Fibroblast of skin of left quadriceps (primary cell): ENCODE measurements around the gene HEPACAM.

ENCODE experiments used
- DNase-seq, 2 experiments: peaks; one replicate each; pipeline ENCODE4 v3.0.0-alpha.2; 2013; ENCODE audit warnings: low read depth in 2 of 2

Gene HEPACAM

DNA sequence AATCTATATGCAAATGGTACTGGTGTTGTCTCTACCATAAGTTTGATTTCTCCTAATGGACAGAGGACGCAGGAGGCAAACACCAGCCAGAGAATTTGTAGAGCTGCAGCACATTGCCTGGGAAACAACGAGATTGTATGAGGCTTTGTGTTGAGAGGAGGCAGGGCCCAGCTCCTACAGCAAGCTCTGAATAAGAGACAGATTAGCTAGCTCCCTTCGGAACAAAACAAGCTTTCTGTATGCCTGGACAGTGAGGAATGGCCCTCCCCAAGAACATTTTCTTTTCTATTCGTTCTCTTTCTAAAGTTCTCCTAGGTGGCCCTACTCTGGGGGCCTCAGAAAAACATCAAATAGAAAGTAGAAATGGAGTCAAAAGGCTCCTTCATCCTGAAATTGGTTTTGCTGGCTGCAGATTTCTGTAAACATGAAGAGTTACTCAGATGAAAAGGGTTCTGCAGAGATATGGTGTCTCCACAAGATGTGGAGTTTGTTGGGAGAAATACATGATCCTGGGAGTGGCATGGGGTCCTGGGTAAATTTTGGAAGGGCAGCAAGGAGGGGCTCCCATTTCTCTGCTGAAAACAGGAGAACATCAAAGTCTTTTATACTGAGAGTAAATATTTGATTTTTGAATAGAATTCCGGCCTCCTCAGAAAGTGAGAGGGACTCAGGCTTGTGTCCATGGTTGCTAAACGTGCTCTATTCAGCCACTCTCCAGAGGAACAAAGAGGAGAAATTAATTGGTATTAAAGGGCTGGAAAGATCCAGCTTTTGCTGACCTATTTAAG is 6.8 kb upstream of the HEPACAM start:
- no peak for DNase-seq

DNA sequence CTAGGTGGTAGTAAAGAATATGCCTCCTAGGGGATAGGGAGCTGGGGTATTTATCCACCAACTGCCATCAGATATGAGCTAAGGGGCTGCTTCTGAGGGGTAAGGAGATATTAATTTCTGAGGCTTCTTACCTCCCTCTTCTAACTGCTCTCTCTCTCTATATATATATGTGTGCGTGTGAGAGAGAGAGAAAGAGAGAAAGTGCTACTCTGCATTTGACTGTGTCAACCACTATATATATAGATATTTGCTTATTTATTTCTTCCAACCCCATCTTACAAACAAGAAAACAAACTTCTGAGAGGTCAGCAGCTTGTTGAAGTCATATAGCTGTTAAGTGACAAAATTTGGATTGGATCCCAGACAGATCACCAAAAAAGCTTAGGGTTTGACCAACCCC is 5.9 kb upstream of the HEPACAM start:
- DNase-seq, result no peak

DNA sequence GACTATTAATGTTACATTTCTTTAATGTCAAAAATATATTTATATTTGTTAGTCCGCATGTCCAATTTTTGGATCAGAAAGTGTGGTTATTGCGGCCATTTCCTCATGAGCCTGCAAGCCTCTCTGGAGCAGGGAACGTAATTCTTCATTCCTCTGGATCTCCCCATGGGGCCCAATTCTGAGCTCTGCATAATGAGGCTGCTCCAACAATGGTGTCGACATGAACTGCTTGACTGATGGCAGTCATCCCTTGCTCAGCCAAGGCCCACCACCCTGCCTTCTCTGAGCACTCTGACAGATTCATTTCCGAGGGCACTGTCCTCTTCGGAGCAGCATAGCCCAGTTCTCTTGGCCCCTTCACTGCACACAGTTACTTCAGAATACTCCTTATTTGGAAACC is 3.1 kb upstream of the HEPACAM start:
- no peak for DNase-seq

DNA sequence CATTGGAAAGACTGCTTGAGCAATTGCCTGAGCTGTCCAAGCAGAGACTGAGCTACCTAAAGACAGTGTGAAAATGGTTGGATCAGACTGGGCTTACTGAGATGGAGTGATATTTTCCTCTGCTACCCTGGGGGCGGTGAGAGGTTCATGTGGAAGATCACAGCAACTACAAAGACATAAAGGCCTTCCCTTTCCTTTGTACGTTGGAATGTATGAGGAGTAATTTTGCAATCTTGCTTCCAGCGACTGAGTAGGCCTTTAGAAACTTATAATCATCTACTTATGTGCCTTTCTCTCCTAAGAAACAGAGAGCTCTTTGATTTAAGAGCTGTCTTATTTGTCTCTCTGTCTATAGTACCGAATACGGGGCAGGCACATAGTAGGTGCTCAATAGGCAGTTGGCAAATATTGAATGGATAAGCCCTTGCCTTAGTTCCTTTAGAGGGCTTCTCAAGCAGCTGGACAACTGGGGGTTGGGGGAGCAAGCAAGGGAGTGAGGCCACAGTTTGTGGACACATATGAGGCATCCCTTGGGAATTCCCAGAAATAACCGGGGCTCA is 2.4 kb upstream of the HEPACAM start:
- DNase-seq, result no peak

DNA sequence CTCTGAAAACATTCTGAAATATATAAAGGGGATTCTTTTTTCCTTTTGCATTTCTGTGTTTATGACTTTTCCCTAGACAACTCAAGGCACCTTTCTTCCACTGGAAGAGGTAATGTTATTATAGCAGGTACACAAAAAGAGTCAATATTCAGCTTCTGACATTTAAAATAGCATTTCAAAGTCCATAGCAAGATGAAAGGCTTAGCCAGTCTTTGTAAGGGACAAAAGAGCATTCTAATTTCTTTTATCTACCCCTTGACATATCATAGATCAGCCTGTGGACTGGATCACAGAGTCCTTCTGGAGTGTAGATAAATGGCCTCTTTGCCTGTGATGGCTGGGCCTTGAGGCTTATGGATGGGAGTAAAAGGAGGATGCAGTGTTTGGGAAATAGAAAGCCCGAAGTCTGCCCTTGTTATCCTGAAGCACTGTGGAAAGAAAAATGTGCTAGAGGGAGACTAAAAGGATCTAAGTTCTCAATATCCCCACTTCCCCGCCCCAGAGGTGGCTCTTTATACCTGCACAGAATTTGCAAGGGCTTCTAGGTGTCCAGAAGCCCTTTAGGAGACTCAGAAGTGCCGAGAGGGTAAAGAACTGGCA is 1.6 kb upstream of the HEPACAM start:
- no peak for DNase-seq

DNA sequence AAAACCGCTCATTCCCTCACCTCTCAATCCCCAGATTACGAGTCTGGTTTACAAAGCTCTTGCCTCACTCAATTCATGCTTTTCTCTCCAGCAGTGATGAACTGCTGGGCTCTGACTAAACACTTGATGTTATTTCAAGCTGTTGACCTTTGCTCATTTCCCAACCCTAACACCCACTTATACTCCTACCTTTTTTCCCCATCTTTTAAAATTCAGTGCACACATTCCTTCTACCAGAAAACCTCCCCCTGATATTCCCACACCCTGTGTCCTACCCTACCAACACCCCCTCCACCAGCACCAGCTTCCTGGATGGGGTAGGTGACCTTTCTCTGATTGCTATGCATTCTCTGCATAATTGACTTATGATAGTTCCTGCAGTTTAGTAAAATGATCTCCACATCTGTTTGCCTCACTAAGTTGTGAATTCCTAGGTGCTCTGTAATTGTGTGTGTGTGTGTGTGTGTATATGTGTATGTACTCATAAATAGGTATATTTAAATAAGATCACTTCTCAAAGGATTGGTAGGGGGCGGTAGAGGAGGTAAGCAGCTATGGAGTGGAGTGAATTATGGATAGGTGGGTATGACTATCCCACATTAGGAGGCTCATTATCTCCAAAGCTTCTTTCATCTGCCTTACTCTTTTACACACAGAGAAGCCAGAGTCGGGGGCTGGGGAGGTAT is 842 bp downstream of the HEPACAM start:
- DNase-seq, result peak; percentile 49 to 54

DNA sequence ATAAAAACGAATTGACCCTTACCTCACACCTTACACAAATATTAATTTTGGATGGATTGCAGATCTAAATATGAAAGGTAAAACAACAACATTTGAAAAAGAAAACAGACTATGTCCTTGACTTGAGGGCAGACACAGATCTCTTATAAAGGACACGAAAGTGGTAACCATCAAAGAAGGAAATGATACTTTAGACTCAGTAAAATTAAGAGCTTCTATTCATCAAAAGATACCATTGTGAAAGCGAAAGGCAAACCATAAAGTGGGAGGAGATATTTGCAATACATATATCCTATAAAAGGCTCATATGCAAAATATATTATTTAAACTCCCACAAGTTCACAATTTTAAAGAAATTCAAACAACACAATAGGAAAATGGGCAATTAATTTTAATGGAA is 5.0 kb downstream of the HEPACAM start:
- no peak for DNase-seq

DNA sequence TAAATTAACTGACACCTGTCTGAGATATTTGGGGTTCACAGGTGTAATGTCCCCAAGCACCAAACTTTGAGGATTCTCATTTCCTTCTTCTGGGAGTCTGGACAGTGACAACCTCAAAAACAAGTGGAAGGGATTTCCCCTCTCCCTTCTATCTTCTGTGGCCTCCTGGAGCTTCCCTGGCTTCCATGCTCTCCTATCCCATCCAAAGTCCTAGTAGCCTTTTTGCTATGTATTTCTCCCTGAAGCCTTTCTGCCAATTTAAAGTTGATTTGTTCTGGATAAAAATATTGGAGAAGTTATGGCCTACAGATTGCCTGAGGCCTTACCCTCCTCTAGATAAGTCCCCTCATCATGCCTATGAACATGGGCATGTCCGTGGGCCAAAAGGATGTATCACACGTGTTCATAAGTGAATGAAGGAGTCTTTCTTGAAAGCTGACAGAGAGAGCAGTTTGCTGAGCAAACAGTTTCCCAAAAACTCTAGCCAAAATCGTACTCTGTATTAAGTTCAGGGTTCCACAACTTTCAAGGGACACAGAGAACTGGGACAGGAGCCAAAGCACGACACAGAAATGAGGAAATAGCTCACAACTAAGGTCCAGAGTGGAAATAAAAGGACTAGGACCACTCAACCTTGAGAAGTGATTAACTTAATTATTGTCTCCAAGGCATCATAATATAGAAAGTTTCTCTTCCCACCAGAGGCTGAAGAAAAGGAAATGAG is 6.7 kb downstream of the HEPACAM start:
- no peak for DNase-seq

DNA sequence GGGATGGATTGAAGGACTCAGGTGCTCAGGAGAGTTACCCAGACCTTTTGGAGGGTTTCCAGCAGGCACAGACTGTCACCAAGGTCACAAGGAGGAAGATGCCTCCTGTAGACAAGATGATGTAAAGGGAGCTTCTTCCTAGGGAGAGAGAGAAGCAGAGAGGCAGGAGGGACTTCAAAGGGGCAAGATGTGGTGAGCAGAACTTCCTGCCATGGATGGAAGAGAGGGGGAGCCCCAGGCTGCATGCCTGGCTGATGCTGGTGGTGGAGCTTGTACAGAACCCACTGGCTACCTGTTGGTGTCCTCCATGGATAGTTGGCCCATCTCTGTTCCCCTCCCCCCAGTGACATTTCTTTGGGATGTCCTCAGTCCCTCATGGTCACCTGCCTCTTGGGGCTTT is 12.6 kb downstream of the HEPACAM start:
- no peak for DNase-seq

DNA sequence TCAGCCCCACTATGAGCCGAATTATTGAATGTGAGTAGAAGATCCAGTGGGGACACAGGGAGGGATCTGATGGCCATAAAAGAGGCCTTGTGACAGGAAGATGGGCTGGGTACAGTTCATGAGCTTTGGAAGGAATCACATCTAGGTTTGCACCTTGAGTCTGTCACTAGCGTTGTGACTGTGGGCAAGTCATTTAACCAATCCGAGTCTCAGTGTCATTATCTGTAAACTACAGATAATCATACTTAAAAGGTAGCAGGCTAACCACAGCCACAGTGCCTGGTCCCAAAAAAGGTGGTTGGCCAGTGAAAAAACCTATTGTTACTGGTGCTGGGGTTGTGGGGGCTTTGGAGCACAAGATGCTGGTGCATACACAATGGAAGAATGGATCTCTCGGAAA is 13.0 kb downstream of the HEPACAM start:
- no peak for DNase-seq

DNA sequence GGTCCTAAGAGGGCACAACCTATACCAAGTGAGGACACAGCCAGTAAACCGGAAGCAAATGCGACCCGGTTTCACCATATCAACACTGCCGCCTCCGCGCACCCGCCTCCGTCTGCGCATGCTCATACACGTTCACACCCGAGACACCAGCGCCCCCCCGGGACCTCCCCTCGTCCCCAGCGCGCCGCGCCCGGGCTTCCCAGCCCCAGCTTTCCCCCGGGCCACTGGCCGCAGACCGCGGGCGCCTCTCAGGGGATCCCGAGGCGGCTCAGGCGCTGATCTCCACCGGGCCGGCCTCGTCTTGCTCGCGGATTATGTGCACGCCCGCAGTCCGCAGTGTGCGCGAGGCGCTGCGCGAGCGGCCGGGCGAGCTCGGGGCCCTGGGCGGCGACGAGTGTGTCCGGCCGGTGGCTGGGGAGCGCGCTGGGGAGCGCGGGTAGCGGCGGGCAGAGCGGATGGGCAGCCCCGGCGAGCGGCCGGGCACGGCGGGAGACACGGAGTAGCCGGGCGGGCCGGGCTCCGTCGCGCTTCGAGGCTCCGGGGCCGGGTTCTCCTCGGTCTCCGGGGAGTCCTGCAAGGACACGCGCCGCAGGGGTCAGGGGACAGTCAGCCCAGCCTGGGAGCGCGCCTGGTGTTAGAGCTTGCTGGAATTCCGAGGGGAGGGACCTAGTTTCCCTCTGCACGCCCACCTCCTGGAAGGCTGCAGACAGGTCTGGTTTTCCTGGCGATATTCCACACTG is 14.8 kb downstream of the HEPACAM start:
- DNase-seq, result no peak

DNA sequence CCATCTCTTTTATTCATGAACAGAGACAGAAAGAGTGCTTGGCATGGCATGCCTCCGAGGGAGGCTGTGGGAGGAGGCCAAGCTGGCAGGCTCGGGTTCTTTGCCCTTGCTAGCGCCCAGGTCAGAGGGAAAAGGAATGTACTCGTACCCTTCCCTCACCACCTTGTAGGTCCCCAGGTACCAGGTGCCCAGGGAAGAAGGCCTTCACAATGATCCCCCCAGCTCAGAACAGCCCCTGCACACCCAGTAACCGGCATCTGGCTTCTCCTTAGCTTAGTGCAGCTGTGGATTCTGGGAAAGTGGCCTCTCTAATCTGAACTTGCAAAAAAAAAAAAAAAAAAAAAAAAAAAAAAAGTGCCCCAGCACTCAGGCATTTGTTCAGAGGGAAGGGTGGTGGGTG is 15.5 kb downstream of the HEPACAM start:
- no peak for DNase-seq

DNA sequence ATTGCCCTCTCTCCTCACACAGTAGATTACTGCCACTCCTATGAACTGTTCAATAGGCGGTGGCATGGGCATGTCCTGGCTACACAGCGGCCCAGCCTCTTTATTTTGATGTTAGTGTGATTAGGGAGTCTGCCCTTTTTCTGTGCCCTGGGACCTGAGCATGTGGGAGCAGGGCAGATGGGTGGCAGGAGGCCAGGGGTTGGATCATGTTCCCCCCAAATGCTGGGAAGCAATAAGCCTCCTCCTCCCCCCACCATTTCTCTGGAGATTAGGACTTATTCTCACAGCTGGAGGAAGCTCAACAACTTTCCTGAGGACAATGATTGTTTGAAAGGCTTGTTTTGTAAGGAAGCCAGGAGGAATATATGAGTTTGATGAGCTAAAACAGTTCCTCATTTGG is 15.9 kb downstream of the HEPACAM start:
- no peak for DNase-seq

DNA sequence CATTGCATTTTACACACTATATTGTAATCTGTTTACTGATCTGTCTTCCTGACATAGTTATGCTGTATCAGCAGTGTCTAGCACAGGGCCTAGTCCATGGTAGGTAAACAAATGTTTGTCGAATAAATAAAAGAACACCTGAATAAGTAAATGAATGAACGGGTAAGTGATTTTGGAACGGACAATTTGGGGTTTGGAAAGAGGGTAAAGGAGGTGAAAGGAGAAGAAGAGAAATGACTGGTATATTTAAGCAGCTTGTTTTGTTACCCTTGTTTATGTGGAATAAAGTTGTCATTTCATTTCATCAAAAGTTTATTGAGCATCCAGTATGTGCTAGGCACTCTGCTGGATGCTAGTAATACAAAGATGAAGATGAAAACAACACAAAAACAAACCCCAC is 16.9 kb downstream of the HEPACAM start, which contains the start of gene HEPN1:
Gene HEPN1, plus strand, starts transcription at position 301 of the 400 bp plus-strand sequence.
- DNase-seq, result no peak

DNA sequence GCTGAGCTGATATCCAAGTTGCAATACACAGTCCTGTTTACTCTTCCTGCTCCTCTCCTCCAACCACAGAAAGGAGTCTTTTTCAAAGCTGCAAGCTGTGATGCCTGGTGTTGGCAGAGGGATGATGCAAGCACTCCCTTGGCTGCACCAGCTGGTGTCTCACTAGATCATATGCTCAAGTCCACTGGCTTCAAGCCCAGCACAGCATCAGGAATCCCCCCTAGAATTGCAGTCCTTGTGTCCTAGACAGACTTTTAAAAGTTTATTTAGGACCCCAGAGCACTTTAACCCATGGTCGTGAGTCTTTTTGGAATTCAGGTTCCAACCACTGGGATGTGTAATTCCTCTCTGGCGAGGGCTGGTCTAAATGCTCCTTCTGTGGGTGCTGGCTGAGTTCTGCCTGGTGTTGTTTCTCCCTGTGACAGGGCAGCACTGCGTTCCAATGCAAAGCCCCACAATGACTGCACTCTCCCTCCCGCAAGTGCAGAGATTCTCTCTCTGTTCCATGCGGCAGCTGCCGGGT is 18.7 kb downstream of the HEPACAM start:
- DNase-seq, result no peak

DNA sequence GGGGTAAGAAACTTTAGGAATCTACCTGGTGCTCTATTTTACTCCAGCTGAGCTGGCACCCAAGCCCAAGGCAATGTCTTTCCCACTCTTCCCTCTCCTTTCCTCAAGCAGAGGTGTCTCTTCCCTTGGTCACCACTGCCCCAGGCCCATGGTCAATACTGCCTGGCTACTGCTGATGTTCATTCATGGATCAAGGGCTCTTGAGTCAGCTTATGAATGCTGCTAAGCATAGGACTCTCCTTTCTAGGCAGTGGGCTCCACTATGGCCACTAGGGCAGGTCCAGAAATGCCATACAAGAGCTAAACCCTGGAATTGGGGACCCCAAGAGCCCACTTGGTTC is 19.5 kb downstream of the HEPACAM start:
- no peak for DNase-seq

DNA sequence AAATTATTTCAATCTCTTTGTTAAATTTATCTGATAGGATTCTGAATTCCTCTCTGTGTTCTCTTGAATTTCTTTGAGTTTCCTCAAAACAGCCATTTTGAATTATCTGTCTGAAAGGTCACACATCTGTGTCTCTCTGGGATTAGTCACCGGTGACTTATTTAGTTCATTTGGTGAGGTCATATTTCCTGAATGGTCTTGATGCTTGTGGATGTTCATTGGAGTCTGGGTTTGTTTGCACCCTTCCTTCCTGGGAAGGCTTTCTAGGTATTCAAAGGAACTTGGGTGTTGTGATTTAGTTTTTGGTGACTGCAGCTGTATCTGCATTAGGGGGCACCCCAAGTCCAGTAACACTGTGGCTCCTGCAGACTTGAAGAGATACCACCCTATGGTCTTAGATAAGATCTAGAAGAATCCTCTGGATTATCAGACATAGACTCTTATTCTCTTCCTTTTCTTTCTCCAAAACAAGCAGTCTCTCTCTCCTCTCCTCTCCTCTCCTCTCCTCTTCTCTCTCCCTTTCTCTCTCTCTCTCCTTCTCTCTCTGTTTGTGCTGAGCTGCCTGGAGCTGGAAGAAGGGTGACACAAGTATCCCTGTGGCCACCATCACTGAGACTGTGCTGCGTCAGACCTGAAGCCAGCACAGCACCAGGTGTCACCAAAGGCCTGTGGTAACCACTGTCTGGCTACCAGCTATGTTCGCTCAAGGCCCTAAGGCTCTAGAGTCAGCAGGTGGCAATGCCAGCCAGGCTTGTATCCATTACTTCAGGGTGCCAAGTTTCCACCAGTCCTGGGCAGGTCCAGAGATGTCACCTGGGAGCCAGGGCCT is 20.1 kb downstream of the HEPACAM start:
- no peak for DNase-seq

DNA sequence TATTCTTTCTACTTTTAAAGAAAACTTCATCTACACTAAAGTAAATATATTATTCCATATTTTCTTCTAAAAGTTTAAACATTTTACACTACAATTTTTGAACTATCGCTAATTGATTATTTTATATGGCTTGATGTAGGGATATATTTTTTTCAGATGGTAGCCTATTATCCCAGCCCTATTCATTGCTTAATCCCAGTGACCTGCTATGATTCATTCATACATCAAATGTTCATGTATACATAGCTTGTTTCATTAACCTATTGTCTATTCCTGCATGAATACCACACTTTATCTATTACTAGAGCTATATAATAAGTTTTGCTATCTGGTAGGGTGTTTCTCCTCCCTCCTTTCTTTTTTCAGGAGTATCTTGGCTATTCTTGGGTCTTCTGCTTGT is 33.2 kb downstream of the HEPACAM start:
- DNase-seq, result no peak

DNA sequence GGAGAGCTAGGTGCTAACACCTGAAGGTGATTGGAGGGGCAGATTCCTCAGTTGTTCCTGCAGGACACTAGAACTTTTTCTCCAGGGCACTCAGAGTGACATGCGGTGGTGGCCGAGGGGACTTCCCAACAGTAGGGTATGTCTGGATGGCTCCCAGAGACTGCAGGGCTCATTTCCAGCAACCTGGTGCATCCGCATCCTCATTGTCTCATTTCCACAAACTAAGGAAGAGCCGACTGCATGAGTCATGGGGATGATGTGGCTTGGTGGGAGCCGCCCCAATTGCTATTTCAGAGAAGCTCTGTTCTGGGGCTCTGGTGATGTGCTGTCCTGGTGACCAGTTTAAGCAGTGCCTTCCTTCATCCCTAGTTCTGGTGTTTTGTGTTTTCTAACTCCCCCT is 35.4 kb downstream of the HEPACAM start:
- peak; percentile 81 to 83 for DNase-seq
